Endothelial cell of umbilical vein (primary cell): ENCODE results near the gene SLC38A2. TPM values are rescaled to one million over a fixed set of nuclear protein-coding genes. Genes with fewer than 3 reads are reported as not detected.

Source experiments
- BruUV-seq: library from RNA; stranded (reverse); fragments of 400-500 nt; replicated peaks from 2 replicates; lab custom pipeline; 2021; lab: Mats Ljungman, UMichigan
- CTCF ChIA-PET: fragments of 300-600, 350-600 bp; sonication (Branson Sonifier 250); formaldehyde crosslinking; loops from one replicate; lab custom pipeline; 2021; ENCODE audit warnings: antibody characterized with exemption, inconsistent platforms; lab: Charles Lee
- POLR2A ChIA-PET: fragments of 300-600, 350-600 bp; sonication (Branson Sonifier 250); formaldehyde crosslinking; loops from one replicate; lab custom pipeline; 2021; ENCODE audit warnings: antibody characterized with exemption, inconsistent platforms; lab: Charles Lee
- DNase-seq: peaks from one replicate; pipeline ENCODE4 v3.0.0-alpha.2; 2011; ENCODE audit warnings: low read depth, low spot score
- FAIRE-seq: peaks from 2 replicates; lab custom pipeline; 2011; peaks lifted over from hg19 to GRCh38; lab: Jason Lieb, UNC
- H2AFZ ChIP-seq: 2 replicates; pipeline ENCODE4 v1.6.0; 2012; ENCODE audit warnings: low read depth, low read length, control low read depth, inconsistent platforms
- H3K27ac ChIP-seq: 2 replicates; pipeline ENCODE4 v1.5.1; 2011; ENCODE audit warnings: low read depth, mild to moderate bottlenecking, control low read depth, low read length, moderate library complexity; ENCODE audit not compliant: insufficient read depth
- H3K27me3 ChIP-seq, 2 experiments: 2 replicates each; pipeline versions ENCODE4 v1.6.0 to v1.6.1; 2011; ENCODE audit warnings: low read length in 2 of 2, mixed read lengths in 1 of 2; ENCODE audit not compliant: control insufficient read depth in 2 of 2, insufficient read depth in 2 of 2
- H3K36me3 ChIP-seq, 2 experiments: 2 replicates in 1 of 2; 3 replicates in 1 of 2; pipeline ENCODE4 v1.5.1; 2011; ENCODE audit warnings: low read length in 2 of 2, mild to moderate bottlenecking in 1 of 2, moderate library complexity in 1 of 2; ENCODE audit not compliant: control insufficient read depth in 2 of 2, insufficient read depth in 2 of 2; ENCODE audit errors: extremely low read depth in 1 of 2
- H3K4me1 ChIP-seq: 3 replicates; pipeline ENCODE4 v1.5.1; 2011; ENCODE audit warnings: mild to moderate bottlenecking, low read length; ENCODE audit not compliant: control insufficient read depth, insufficient read depth; ENCODE audit errors: extremely low read depth
- H3K4me2 ChIP-seq: 2 replicates; pipeline ENCODE4 v1.6.1; 2011; ENCODE audit warnings: low read length, control low read depth, mixed read lengths; ENCODE audit not compliant: insufficient read depth
- H3K4me3 ChIP-seq, 3 experiments: fragments of 200-600 bp in 1 of 3; sonication (generic), shearing (Covaris generic) in 1 of 3; replicated peaks in 1 of 3; 2 replicates each; pipeline ENCODE4 v1.5.1; 2011 to 2016; ENCODE audit warnings: control low read depth in 3 of 3, low read length in 3 of 3, mild to moderate bottlenecking in 2 of 3, inconsistent platforms in 1 of 3, low read depth in 1 of 3, moderate library complexity in 1 of 3; ENCODE audit not compliant: insufficient read depth in 1 of 3
- H3K79me2 ChIP-seq: 2 replicates; pipeline ENCODE4 v1.6.0; 2012; ENCODE audit warnings: low read length, inconsistent platforms; ENCODE audit not compliant: control insufficient read depth, insufficient read depth
- H3K9ac ChIP-seq: replicated peaks from 2 replicates; pipeline ENCODE3; 2011; ENCODE audit warnings: low read length, control low read depth; ENCODE audit not compliant: insufficient read depth; ENCODE audit errors: extremely low read depth
- H3K9me1 ChIP-seq: replicated peaks from 3 replicates; pipeline ENCODE4 v1.6.0; 2011; ENCODE audit warnings: mild to moderate bottlenecking, low read length; ENCODE audit not compliant: control insufficient read depth, insufficient read depth; ENCODE audit errors: extremely low read depth
- H3K9me3 ChIP-seq: replicated peaks from 2 replicates; pipeline ENCODE4 v1.5.1; 2012; ENCODE audit warnings: low read length, inconsistent platforms; ENCODE audit not compliant: control insufficient read depth, insufficient read depth
- H4K20me1 ChIP-seq: replicated peaks from 2 replicates; pipeline ENCODE3; 2011; ENCODE audit warnings: mild to moderate bottlenecking, low read length; ENCODE audit not compliant: control insufficient read depth, insufficient read depth; ENCODE audit errors: extremely low read depth
- EZH2 ChIP-seq: IDR thresholded peaks from 2 replicates; pipeline ENCODE4 v1.6.1; 2012; ENCODE audit warnings: borderline replicate concordance, low read depth, mild to moderate bottlenecking, moderate library complexity, low read length, inconsistent platforms; ENCODE audit not compliant: severe bottlenecking
- FOS ChIP-seq: IDR thresholded peaks from 2 replicates; pipeline ENCODE4 v1.6.1; 2011; ENCODE audit warnings: mild to moderate bottlenecking, low read length, moderate library complexity, borderline replicate concordance; ENCODE audit not compliant: insufficient read depth
- GATA2 ChIP-seq: IDR thresholded peaks from 2 replicates; pipeline ENCODE4 v1.7.0; 2011; ENCODE audit warnings: low read depth, mild to moderate bottlenecking, moderate library complexity, mixed read lengths, low read length; ENCODE audit not compliant: insufficient read length, insufficient read depth
- JUN ChIP-seq: IDR thresholded peaks from 2 replicates; pipeline ENCODE4 v1.6.1; 2011; ENCODE audit warnings: borderline replicate concordance, low read depth; ENCODE audit not compliant: insufficient read length, insufficient read depth
- MYC ChIP-seq: IDR thresholded peaks from one replicate; pipeline ENCODE4 v1.6.1; 2011; ENCODE audit warnings: mild to moderate bottlenecking, low read depth, low read length
- POLR2A ChIP-seq: IDR thresholded peaks from 2 replicates; pipeline ENCODE4 v1.6.1; 2012; ENCODE audit warnings: low read depth, mild to moderate bottlenecking, control low read depth, low read length
- POLR2AphosphoS5 ChIP-seq: IDR thresholded peaks from 2 replicates; pipeline ENCODE4 v1.6.1; 2012; ENCODE audit warnings: low read depth, mild to moderate bottlenecking, control low read depth, low read length, moderate library complexity; ENCODE audit not compliant: insufficient read depth
- dilution Hi-C: fragments of 300-500 bp; cut with MboI; formaldehyde crosslinking; loops from one replicate; pipeline ENCODE4 v1.15.0; 2019; ENCODE audit warnings: low sequenced_read_pairs; ENCODE audit not compliant: extremely low pct_ligation_motif_present
- intact Hi-C: fragments of 100-400 bp; cut with micrococcal nuclease; formaldehyde crosslinking; loops from one replicate; pipeline ENCODE4 v1.10.0; 2022
- polyA plus RNA-seq, 4 experiments: library from polyadenylated mRNA; depleted of rRNA in 3 of 4; stranded (reverse) in 3 of 4; unstranded in 1 of 4; fragments of >200 nt; gene quantifications; 2 replicates each; pipeline versions ENCODE4 v1.2.1 to v1.2.3, GENCODE V29; 2011 to 2012; ENCODE audit warnings: missing spikeins in 1 of 4
- total RNA-seq: library from RNA; stranded (reverse); gene quantifications from 2 replicates; pipeline ENCODE4 v1.2.3, GENCODE V29; 2021
- TF ChIP-seq, protein P1 (sequence below): IDR thresholded peaks from 2 replicates; pipeline ENCODE4 v1.6.1; 2011; ENCODE audit not compliant: insufficient read depth, insufficient read length
- TF ChIP-seq, protein P2 (sequence below), 2 donors: IDR thresholded peaks; 1 replicate in 1 of 2; 2 replicates in 1 of 2; pipeline ENCODE4 v1.5.1; 2011; ENCODE audit warnings: low read length in 2 of 2, mild to moderate bottlenecking in 2 of 2, moderate library complexity in 2 of 2, control low read depth in 1 of 2, inconsistent platforms in 1 of 2, low read depth in 1 of 2; ENCODE audit not compliant: insufficient read depth in 1 of 2; ENCODE audit errors: extremely low read depth in 1 of 2

SLC38A2 gene
- total and polyA plus RNA-seq, 2 donors (not counting 3 experiments of a cell fraction or from before 2014, with no cell fraction given): 267 to 427 TPM

DNA sequence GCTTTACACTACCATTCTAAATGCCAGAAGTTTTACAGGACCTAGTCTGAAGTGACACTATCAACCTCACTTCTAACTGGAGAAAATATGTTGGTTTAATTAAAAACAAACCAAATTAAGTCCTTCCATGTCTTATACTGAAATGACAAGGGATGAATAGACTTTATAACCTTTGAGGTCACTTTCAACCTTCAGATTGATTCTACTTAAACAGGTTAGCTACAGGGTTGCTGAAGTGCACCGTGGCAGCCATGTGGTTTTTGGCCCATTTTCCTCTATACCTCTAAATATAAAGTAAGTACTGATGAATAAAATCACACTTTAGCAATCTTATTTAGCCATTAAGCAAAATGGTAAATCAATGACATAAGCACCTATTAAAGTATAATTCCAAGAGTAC lies 3.9 kb downstream of the SLC38A2 start:
- peak overlapping the region; percentile 97 for H3K9ac ChIP-seq

More for the DNA sequence above, 3.9 kb downstream of the SLC38A2 start:
- peak overlapping the region in 2 of 3 experiments; percentile 90 to 98 for H3K4me3 ChIP-seq
- H3K27me3 ChIP-seq: no peaks in the 10 kb centered on the region
- intact Hi-C loops: loop anchor here (1.0 to 5.0 kb wide), 2 partner anchors 146 to 616 kb away; no protein-coding TSS in a partner anchor
- H3K4me1 ChIP-seq: peaks cover 63% of the 10 kb centered on the region
- dilution Hi-C loops: no loop called here
- TF ChIP-seq POLR2AphosphoS5: no peak
- TF ChIP-seq MYC: no peak
- TF ChIP-seq JUN: no peak
- no peak for TF ChIP-seq POLR2A
- TF ChIP-seq, protein P1, sequence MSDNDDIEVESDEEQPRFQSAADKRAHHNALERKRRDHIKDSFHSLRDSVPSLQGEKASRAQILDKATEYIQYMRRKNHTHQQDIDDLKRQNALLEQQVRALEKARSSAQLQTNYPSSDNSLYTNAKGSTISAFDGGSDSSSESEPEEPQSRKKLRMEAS: no peak
- no peak for TF ChIP-seq GATA2
- no peak for TF ChIP-seq FOS
- TF ChIP-seq EZH2: no peak
- TF ChIP-seq, protein P2, sequence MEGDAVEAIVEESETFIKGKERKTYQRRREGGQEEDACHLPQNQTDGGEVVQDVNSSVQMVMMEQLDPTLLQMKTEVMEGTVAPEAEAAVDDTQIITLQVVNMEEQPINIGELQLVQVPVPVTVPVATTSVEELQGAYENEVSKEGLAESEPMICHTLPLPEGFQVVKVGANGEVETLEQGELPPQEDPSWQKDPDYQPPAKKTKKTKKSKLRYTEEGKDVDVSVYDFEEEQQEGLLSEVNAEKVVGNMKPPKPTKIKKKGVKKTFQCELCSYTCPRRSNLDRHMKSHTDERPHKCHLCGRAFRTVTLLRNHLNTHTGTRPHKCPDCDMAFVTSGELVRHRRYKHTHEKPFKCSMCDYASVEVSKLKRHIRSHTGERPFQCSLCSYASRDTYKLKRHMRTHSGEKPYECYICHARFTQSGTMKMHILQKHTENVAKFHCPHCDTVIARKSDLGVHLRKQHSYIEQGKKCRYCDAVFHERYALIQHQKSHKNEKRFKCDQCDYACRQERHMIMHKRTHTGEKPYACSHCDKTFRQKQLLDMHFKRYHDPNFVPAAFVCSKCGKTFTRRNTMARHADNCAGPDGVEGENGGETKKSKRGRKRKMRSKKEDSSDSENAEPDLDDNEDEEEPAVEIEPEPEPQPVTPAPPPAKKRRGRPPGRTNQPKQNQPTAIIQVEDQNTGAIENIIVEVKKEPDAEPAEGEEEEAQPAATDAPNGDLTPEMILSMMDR (IDR thresholded peaks at IDR 0.05; ENCODE audit: extremely low read depth in 1 of 2, insufficient read depth in 1 of 2, low read depth in 1 of 2, low read length in 2 of 2): no peak
- no peaks in the 10 kb centered on the region for H3K9me3 ChIP-seq
- DNase-seq: no peak
- no peak for FAIRE-seq
- peak overlapping the region; percentile 43 for H3K27ac ChIP-seq
- H2AFZ ChIP-seq: no peak overlapping the region
- BruUV-seq: no TSS peak
- no peaks in the 10 kb centered on the region for H3K9me1 ChIP-seq
- CTCF ChIA-PET: interaction anchor here (1.1 to 2.8 kb wide), 3 partner anchors 63 to 653 kb away, joined by 4 to 21 read pairs (median 5); no protein-coding TSS in a partner anchor
- H3K36me3 ChIP-seq: peaks cover 40 to 72% of the 10 kb centered on the region in 2 experiments
- H4K20me1 ChIP-seq: peaks cover 40% of the 10 kb centered on the region
- peaks cover 85% of the 10 kb centered on the region for H3K79me2 ChIP-seq
- H3K4me2 ChIP-seq: peak overlapping the region; percentile 98
- POLR2A ChIA-PET: interaction anchor here (1.4 kb wide), 1 partner anchor 187 kb away, joined by 3 read pairs; no protein-coding TSS in a partner anchor
